H1 (cell line): ENCODE results near the gene PHACTR1. TPM values are rescaled to one million over a fixed set of nuclear protein-coding genes. Genes with fewer than 3 reads are reported as not detected.

Experiments
- CTCF ChIA-PET: fragments of 300-600 bp; sonication (Branson Sonifier 250); formaldehyde crosslinking; loops from one replicate; lab custom pipeline; 2021; ENCODE audit not compliant: partially characterized antibody; lab: Charles Lee
- POLR2A ChIA-PET: fragments of 300-600 bp; sonication (Branson Sonifier 250); formaldehyde crosslinking; loops from one replicate; lab custom pipeline; 2021; ENCODE audit warnings: inconsistent platforms; ENCODE audit not compliant: partially characterized antibody; lab: Charles Lee
- DNase-seq, 2 experiments: peaks; one replicate each; pipeline versions ENCODE4 v3.0.0 to v3.0.0-alpha.2; 2010 to 2022; ENCODE audit warnings: low spot score in 2 of 2, low read depth in 1 of 2, mixed read lengths in 1 of 2
- FAIRE-seq: peaks from 2 replicates; lab custom pipeline; 2011; peaks lifted over from hg19 to GRCh38; lab: Jason Lieb, UNC
- H2AFZ ChIP-seq: 2 replicates; pipeline ENCODE4 v1.8.1; 2012; ENCODE audit warnings: low read length, inconsistent platforms
- H2AK5ac ChIP-seq: 2 replicates; pipeline ENCODE4 v1.6.1; 2013; ENCODE audit warnings: low read depth, low read length
- H2BK120ac ChIP-seq: replicated peaks from 2 replicates; pipeline ENCODE3; 2013; ENCODE audit warnings: low read depth, low read length, inconsistent platforms
- H2BK12ac ChIP-seq: 2 replicates; pipeline ENCODE4 v1.6.1; 2013; ENCODE audit warnings: low read depth, low read length
- H2BK15ac ChIP-seq: 2 replicates; pipeline ENCODE4 v1.6.1; 2013; ENCODE audit warnings: low read length
- H2BK20ac ChIP-seq: 2 replicates; pipeline ENCODE4 v1.6.1; 2013; ENCODE audit warnings: low read length
- H2BK5ac ChIP-seq: 2 replicates; pipeline ENCODE4 v1.6.1; 2013; ENCODE audit warnings: low read depth, low read length
- H3K14ac ChIP-seq: 2 replicates; pipeline ENCODE4 v1.6.1; 2013; ENCODE audit warnings: inconsistent platforms; ENCODE audit not compliant: insufficient read length
- H3K18ac ChIP-seq: 2 replicates; pipeline ENCODE4 v1.6.1; 2013; ENCODE audit warnings: low read length; ENCODE audit errors: extremely low read depth
- H3K23ac ChIP-seq: 2 replicates; pipeline ENCODE4 v1.6.1; 2013; ENCODE audit warnings: inconsistent platforms; ENCODE audit not compliant: insufficient read length
- H3K23me2 ChIP-seq: 2 replicates; pipeline ENCODE4 v1.6.1; 2013; ENCODE audit warnings: low read depth, low read length
- H3K27ac ChIP-seq: 2 replicates; pipeline ENCODE4 v1.6.1; 2011; ENCODE audit warnings: low read depth, low read length, inconsistent platforms
- H3K27me3 ChIP-seq, 4 experiments: replicated peaks in 1 of 4; 1 replicate in 1 of 4; 2 replicates in 3 of 4; pipeline versions ENCODE4 v1.6.1 to v1.8.1; 2011 to 2013; ENCODE audit warnings: low read length in 3 of 4, mild to moderate bottlenecking in 3 of 4, inconsistent platforms in 2 of 4, mixed read lengths in 2 of 4, moderate library complexity in 1 of 4; ENCODE audit not compliant: control insufficient read depth in 3 of 4, insufficient read depth in 3 of 4; ENCODE audit errors: extremely low read depth in 1 of 4
- H3K36me3 ChIP-seq, 4 experiments: 2 replicates each; pipeline versions ENCODE4 v1.6.1 to v1.8.1; 2011 to 2013; ENCODE audit warnings: mild to moderate bottlenecking in 4 of 4, low read length in 3 of 4, moderate library complexity in 2 of 4, control low read depth in 1 of 4, inconsistent platforms in 1 of 4; ENCODE audit not compliant: insufficient read depth in 4 of 4, control insufficient read depth in 2 of 4
- H3K4ac ChIP-seq: replicated peaks from 2 replicates; pipeline ENCODE3; 2013; ENCODE audit warnings: low read length, low read depth, mixed read lengths, inconsistent platforms; ENCODE audit not compliant: insufficient read length
- H3K4me1 ChIP-seq, 4 experiments: replicated peaks in 1 of 4; 1 replicate in 1 of 4; 2 replicates in 3 of 4; pipeline versions ENCODE4 v1.6.1 to v1.8.1; 2011 to 2013; ENCODE audit warnings: low read length in 3 of 4, inconsistent platforms in 2 of 4, mixed read lengths in 1 of 4; ENCODE audit not compliant: insufficient read depth in 4 of 4, control insufficient read depth in 3 of 4
- H3K4me2 ChIP-seq, 2 experiments: 2 replicates each; pipeline versions ENCODE4 v1.6.1 to v1.8.1; 2011 to 2013; ENCODE audit warnings: low read depth in 2 of 2, low read length in 2 of 2, control low read depth in 1 of 2, inconsistent platforms in 1 of 2, mild to moderate bottlenecking in 1 of 2; ENCODE audit not compliant: insufficient read depth in 1 of 2
- H3K4me3 ChIP-seq, 4 experiments: fragments of 200-600, 300-600 bp in 1 of 4; sonication (generic), shearing (Covaris generic), sonication (Bioruptor Twin) in 1 of 4; 2 replicates each; pipeline versions ENCODE4 v1.5.1 to v1.8.1; 2011 to 2016; ENCODE audit warnings: low read length in 4 of 4, low read depth in 3 of 4, control low read depth in 2 of 4, inconsistent platforms in 2 of 4, mild to moderate bottlenecking in 2 of 4, mixed read lengths in 1 of 4, moderate library complexity in 1 of 4; ENCODE audit not compliant: insufficient read depth in 2 of 4; ENCODE audit errors: extremely low read depth in 1 of 4
- H3K56ac ChIP-seq: replicated peaks from 2 replicates; pipeline ENCODE3; 2013; ENCODE audit warnings: low read depth, mild to moderate bottlenecking, mixed read lengths, low read length, inconsistent platforms; ENCODE audit not compliant: insufficient read length
- H3K79me1 ChIP-seq: 2 replicates; pipeline ENCODE4 v1.6.1; 2013; ENCODE audit warnings: low read depth, low read length, control low read depth
- H3K79me2 ChIP-seq, 2 experiments: 2 replicates each; pipeline versions ENCODE4 v1.6.1 to v1.8.1; 2012 to 2013; ENCODE audit warnings: low read length in 2 of 2, mild to moderate bottlenecking in 2 of 2, inconsistent platforms in 1 of 2; ENCODE audit not compliant: insufficient read depth in 2 of 2, control insufficient read depth in 1 of 2
- H3K9ac ChIP-seq, 4 experiments: replicated peaks in 1 of 4; 1 replicate in 1 of 4; 2 replicates in 3 of 4; pipeline versions ENCODE4 v1.6.1 to v1.8.1; 2011 to 2013; ENCODE audit warnings: low read depth in 3 of 4, low read length in 3 of 4, control low read depth in 2 of 4, mild to moderate bottlenecking in 2 of 4, moderate library complexity in 2 of 4, inconsistent platforms in 1 of 4; ENCODE audit errors: extremely low read depth in 1 of 4
- H3K9me3 ChIP-seq, 2 experiments: 2 replicates each; pipeline versions ENCODE4 v1.6.1 to v1.8.1; 2012 to 2013; ENCODE audit warnings: mild to moderate bottlenecking in 2 of 2, moderate library complexity in 2 of 2, control low read depth in 1 of 2, inconsistent platforms in 1 of 2, low read depth in 1 of 2, low read length in 1 of 2, mixed read lengths in 1 of 2; ENCODE audit not compliant: insufficient read depth in 2 of 2
- H4K20me1 ChIP-seq, 2 experiments: replicated peaks in 1 of 2; 2 replicates each; pipeline versions ENCODE3 to v1.8.1; 2011 to 2013; ENCODE audit warnings: inconsistent platforms in 2 of 2, low read length in 2 of 2, mild to moderate bottlenecking in 1 of 2; ENCODE audit not compliant: insufficient read depth in 2 of 2, control insufficient read depth in 1 of 2
- H4K5ac ChIP-seq: 2 replicates; pipeline ENCODE4 v1.6.1; 2013; ENCODE audit warnings: low read length, low read depth, mixed read lengths, inconsistent platforms; ENCODE audit not compliant: insufficient read length
- H4K8ac ChIP-seq: 2 replicates; pipeline ENCODE4 v1.8.0; 2013; ENCODE audit warnings: mild to moderate bottlenecking, moderate library complexity, low read length, inconsistent platforms; ENCODE audit not compliant: insufficient read depth; ENCODE audit errors: extremely low read depth
- H4K91ac ChIP-seq: replicated peaks from 2 replicates; pipeline ENCODE3; 2013; ENCODE audit warnings: low read length, mixed read lengths, inconsistent platforms; ENCODE audit not compliant: insufficient read length
- ASH2L ChIP-seq: fragments of 200-600, 300-600 bp; sonication (generic); IDR thresholded peaks from one replicate; pipeline ENCODE4 v1.7.1; 2017; ENCODE audit warnings: low read length
- BRCA1 ChIP-seq: IDR thresholded peaks from 2 replicates; pipeline ENCODE4 v1.6.1; 2012; ENCODE audit warnings: low read depth, low read length, improper control_type of control experiment
- CEBPB ChIP-seq: IDR thresholded peaks from 2 replicates; pipeline ENCODE4 v1.6.1; 2012; ENCODE audit warnings: low read depth, low read length
- CREB1 ChIP-seq: IDR thresholded peaks from 2 replicates; pipeline ENCODE4 v1.6.1; 2012; ENCODE audit warnings: inconsistent platforms
- E2F6 ChIP-seq: IDR thresholded peaks from 2 replicates; pipeline ENCODE4 v1.6.1; 2012; ENCODE audit warnings: inconsistent platforms
- HDAC6 ChIP-seq: IDR thresholded peaks from one replicate; pipeline ENCODE4 v1.7.1; 2012; ENCODE audit warnings: low read depth, mild to moderate bottlenecking, inconsistent platforms, low read length, moderate library complexity
- MAX ChIP-seq: IDR thresholded peaks from 2 replicates; pipeline ENCODE4 v1.6.1; 2012; ENCODE audit warnings: inconsistent platforms
- POU5F1 ChIP-seq: IDR thresholded peaks from 2 replicates; pipeline ENCODE4 v1.6.1; 2011; ENCODE audit warnings: low read depth, mild to moderate bottlenecking, low read length, moderate library complexity
- RAD21 ChIP-seq, 2 experiments: IDR thresholded peaks in 1 of 2; conservative IDR thresholded peaks in 1 of 2; 2 replicates each; pipeline ENCODE4 v1.6.1; 2011; ENCODE audit warnings: low read depth in 2 of 2, low read length in 2 of 2, improper control_type of control experiment in 1 of 2, inconsistent platforms in 1 of 2, mild to moderate bottlenecking in 1 of 2, moderate library complexity in 1 of 2
- RFX5 ChIP-seq: IDR thresholded peaks from 2 replicates; pipeline ENCODE4 v1.6.1; 2011; ENCODE audit warnings: low read depth, low read length, improper control_type of control experiment, borderline replicate concordance
- RNF2 ChIP-seq: fragments of 200-900, 300-1000 bp; sonication (generic); IDR thresholded peaks from 2 replicates; pipeline ENCODE4 v1.7.1; 2016; ENCODE audit warnings: borderline replicate concordance, low read depth, mild to moderate bottlenecking, antibody characterized with exemption, low read length; ENCODE audit not compliant: poor library complexity, severe bottlenecking; ENCODE audit errors: missing control alignments
- RXRA ChIP-seq: IDR thresholded peaks from 2 replicates; pipeline ENCODE4 v1.6.1; 2011; ENCODE audit warnings: low read depth, mild to moderate bottlenecking, low read length, moderate library complexity; ENCODE audit not compliant: insufficient read depth
- SP4 ChIP-seq: IDR thresholded peaks from 2 replicates; pipeline ENCODE4 v1.6.1; 2012; ENCODE audit warnings: low read length, inconsistent platforms
- SUZ12 ChIP-seq: fragments of 200-600 bp; sonication (generic); IDR thresholded peaks from 2 replicates; pipeline ENCODE4 v1.6.1; 2012; ENCODE audit warnings: mild to moderate bottlenecking, inconsistent platforms, low read length, moderate library complexity, mixed read lengths
- WGBS, 2 experiments: shearing (Covaris generic) in 1 of 2; methylation state at CpG; one replicate each; pipeline versions ENCODE4 v1.1.6 to v1.1.7; 2013 to 2015; ENCODE audit warnings: low lambda C conversion rate in 2 of 2, mixed read lengths in 2 of 2, inconsistent platforms in 1 of 2, low coverage in 1 of 2, missing lambda C conversion rate in 1 of 2; ENCODE audit not compliant: insufficient replicate concordance in 2 of 2, insufficient coverage in 1 of 2, insufficient read length in 1 of 2; ENCODE audit errors: extremely low coverage in 1 of 2, missing lambda C conversion rate in 1 of 2; 5-methylcytosine and 5-hydroxymethylcytosine counted together
- polyA plus RNA-seq, 7 experiments: library from polyadenylated mRNA; depleted of rRNA in 3 of 7; stranded (reverse) in 5 of 7; unstranded in 2 of 7; fragments of >200 nt in 5 of 7; fragments of 200-250 nt in 2 of 7; gene quantifications; 1 replicate in 5 of 7; 2 replicates in 1 of 7; 4 replicates in 1 of 7; pipeline versions ENCODE4 v1.2.1 to v1.2.3, GENCODE V29; 2011 to 2013; ENCODE audit warnings: missing spikeins in 2 of 7, mixed read lengths in 2 of 7
- total RNA-seq: library from RNA; stranded (reverse); fragmentation: NEBNext Ultra II Directional; extraction: Animal tissue kit (Norgen Biotek cat#: 25700); gene quantifications from 2 replicates; pipeline ENCODE4 v1.2.1, GENCODE V29; 2021

The PHACTR1 gene
- total and polyA plus RNA-seq, 2 of the 8 experiments (the other 6 are each of a cell fraction or from before 2014, with no cell fraction given): 3.9 to 17.1 TPM

DNA sequence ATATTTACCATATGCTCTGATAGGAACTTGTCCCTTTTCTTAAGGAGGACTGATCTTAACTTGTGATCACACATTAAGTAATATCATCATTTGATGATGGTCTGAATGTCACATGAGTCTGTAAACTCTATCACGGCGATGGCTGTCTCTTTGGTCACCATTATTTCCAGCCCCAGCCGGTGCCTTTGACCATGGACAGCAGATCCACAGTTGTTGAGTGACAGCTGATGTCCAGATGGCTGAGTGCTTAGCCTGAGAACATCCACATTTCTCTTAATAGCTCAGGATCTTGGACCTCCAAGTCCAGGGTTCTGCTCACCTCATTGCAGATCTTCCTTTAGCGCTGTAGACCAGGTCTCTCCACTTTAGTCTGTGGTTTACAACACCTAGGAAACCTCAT, 440.7 kb downstream of the PHACTR1 start:
- Histone ChIP-seq H2BK12ac (no peak overlapping the region), H3K4ac (no peak overlapping the region), H3K79me1 (no peaks in the 10 kb centered on the region; the same call in 1 of the 2 replicates), H3K79me2 (no peaks in the 10 kb centered on the region), H4K8ac (no peak overlapping the region), H2BK120ac (no peak overlapping the region), H3K4me1 (peaks cover 2 to 4% (median 4%) of the 10 kb centered on the region in 4 experiments; a peak in 4 of 7 replicates), H3K27me3 (no peaks in the 10 kb centered on the region), H4K20me1 (no peaks in the 10 kb centered on the region), H2BK5ac (no peak overlapping the region), H3K56ac (no peak overlapping the region), H3K18ac (no peak overlapping the region), H3K27ac (no peak overlapping the region), H2BK20ac (no peak overlapping the region), H3K14ac (no peak overlapping the region), H3K23ac (no peak overlapping the region), H2BK15ac (no peak overlapping the region), H3K9me3 (no peaks in the 10 kb centered on the region), H3K4me2 (no peak overlapping the region), H3K23me2 (no peaks in the 10 kb centered on the region), H2AFZ (no peak overlapping the region), H3K4me3 (no peak overlapping the region), H4K91ac (no peak overlapping the region), H3K9ac (no peak overlapping the region), H4K5ac (no peak overlapping the region), H3K36me3 (no peaks in the 10 kb centered on the region), H2AK5ac (no peak overlapping the region)
- 91% methylated on average over 4 of the region's 4 CpGs; no CpG with 5 or more reads in 1 of the 2 experiments for WGBS, 2 experiments
- FAIRE-seq (no peak), DNase-seq (no peak)
- ChIA-PET POLR2A (no interaction called here), CTCF (interaction anchor here (1.0 kb wide), 1 partner anchor 33 kb away, joined by 3 read pairs; no protein-coding TSS in a partner anchor)
- no peak for TF ChIP-seq BRCA1
- no peak for TF ChIP-seq SUZ12
- TF ChIP-seq CREB1: no peak
- TF ChIP-seq POU5F1: no peak
- no peak for TF ChIP-seq CEBPB
- TF ChIP-seq RAD21 (IDR thresholded peaks at IDR 0.05 in 1 of 2, conservative IDR thresholded peaks at IDR 0.05 in 1 of 2; ENCODE audit: low read depth in 2 of 2, low read length in 2 of 2): no peak
- no peak for TF ChIP-seq RNF2
- no peak for TF ChIP-seq ASH2L
- TF ChIP-seq HDAC6: no peak
- TF ChIP-seq SP4: no peak
- no peak for TF ChIP-seq RXRA
- no peak for TF ChIP-seq RFX5
- TF ChIP-seq MAX: no peak
- TF ChIP-seq E2F6: no peak
